ENCODE measurements around the gene AHDC1. TPM values are rescaled to one million over a fixed set of nuclear protein-coding genes. Genes with fewer than 3 reads are reported as not detected.
A peak's percentile ranks its signal among the peaks of the same experiment; 100 is the strongest.

The AHDC1 gene
- total RNA-seq, 1 experiment from 2014 or later = 49.0 TPM

- TF ChIP-seq SP1 (CRISPR knock-in tag; conservative IDR thresholded peaks at IDR 0.05) (peak; percentile 65; the same call in 1 of the 2 replicates), ATF6 (CRISPR knock-in tag; IDR thresholded peaks at IDR 0.05) (no peak), CTCF (IDR thresholded peaks at IDR 0.05) (no peak), ATF1 (CRISPR knock-in tag; IDR thresholded peaks at IDR 0.05) (no peak)
These were observed 3.4 kb upstream of the AHDC1 start (continued) for GRCh38 chr1:27607239-27607804.

GRCh38 chr1:27606708-27607238 is 2.8 kb upstream of the AHDC1 start:
- ChIA-PET CTCF (interaction anchor here (0.6 to 16.7 kb wide), 52 partner anchors 9 to 310 kb away, joined by 3 to 376 read pairs (median 8); partner anchors contain the start of genes CD164L2, FAM76A, GPR3 and IFI6), POLR2A (interaction anchor here (0.6 to 3.9 kb wide), 6 partner anchors 10 to 204 kb away, joined by 3 to 21 read pairs (median 5); no protein-coding TSS in a partner anchor)
- peak overlapping the region; percentile 92 for H3K4me3 Mint-ChIP-seq
- ATAC-seq (no peak), DNase-seq (ENCODE audit: low spot score) (no peak)
- no peaks in the 10 kb centered on the region; the same call in none of the 2 replicates for H3K27me3 Mint-ChIP-seq (ENCODE audit: low read depth)
- TF ChIP-seq HMGXB4 (CRISPR knock-in tag; IDR thresholded peaks at IDR 0.05) (no peak), CBFB (CRISPR knock-in tag; IDR thresholded peaks at IDR 0.05; ENCODE audit: low read depth) (no peak), FOXP4 (CRISPR knock-in tag; IDR thresholded peaks at IDR 0.05) (no peak), USF1 (CRISPR knock-in tag; IDR thresholded peaks at IDR 0.05) (no peak), GRHL2 (CRISPR knock-in tag; IDR thresholded peaks at IDR 0.05; ENCODE audit: insufficient replicate concordance, severe bottlenecking) (no peak), ZNF512 (CRISPR knock-in tag; IDR thresholded peaks at IDR 0.05; ENCODE audit: borderline replicate concordance) (no peak), FOXP1 (CRISPR knock-in tag; IDR thresholded peaks at IDR 0.05; ENCODE audit: borderline replicate concordance) (no peak), STAT6 (CRISPR knock-in tag; conservative IDR thresholded peaks at IDR 0.05; ENCODE audit: low read depth) (no peak), SMAD3 (CRISPR knock-in tag; IDR thresholded peaks at IDR 0.05; ENCODE audit: borderline replicate concordance) (0 out of 2 replicates have a peak, but pooled peaks have one; percentile 4)
- peaks cover 34% of the 10 kb centered on the region for H3K4me1 Mint-ChIP-seq
- H3K9me3 Mint-ChIP-seq = no peaks in the 10 kb centered on the region
- no peaks in the 10 kb centered on the region for H3K36me3 Mint-ChIP-seq
- peak overlapping the region; percentile 40 for H3K27ac Mint-ChIP-seq

All from WTC11 (cell line).